ENCODE results near the gene LNX1.

LNX1 gene

GRCh38 chr4:53571936-53572599 is 19.2 kb downstream of the LNX1 start:
- no peak for DNase-seq

GRCh38 chr4:53563824-53564223 is 27.5 kb downstream of the LNX1 start:
- DNase-seq: no peak

GRCh38 chr4:53562409-53562808 is 28.9 kb downstream of the LNX1 start:
- DNase-seq: no peak

- DNase-seq: no peak
These were observed 32.2 kb downstream of the LNX1 start for GRCh38 chr4:53559021-53559620.

GRCh38 chr4:53558065-53558801 is 33.1 kb downstream of the LNX1 start:
- DNase-seq: no peak

- no peak for DNase-seq
These were observed 33.6 kb downstream of the LNX1 start for GRCh38 chr4:53557669-53558064.

- DNase-seq: no peak
These were observed 34.6 kb downstream of the LNX1 start for GRCh38 chr4:53556651-53557050.

GRCh38 chr4:53553486-53554210 is 37.6 kb downstream of the LNX1 start:
- no peak for DNase-seq

- no peak for DNase-seq
These were observed 38.6 kb downstream of the LNX1 start for GRCh38 chr4:53552711-53553110.

GRCh38 chr4:53551958-53552357 is 39.3 kb downstream of the LNX1 start:
- DNase-seq: no peak

- no peak for DNase-seq
These were observed 39.9 kb downstream of the LNX1 start for GRCh38 chr4:53551281-53551864.

- DNase-seq: no peak
These were observed 42.6 kb downstream of the LNX1 start for GRCh38 chr4:53548662-53549061.

- no peak for DNase-seq
These were observed 43.3 kb downstream of the LNX1 start for GRCh38 chr4:53547983-53548382.

GRCh38 chr4:53545942-53546581 is 45.2 kb downstream of the LNX1 start:
- DNase-seq: no peak

- no peak for DNase-seq
These were observed 46.0 kb downstream of the LNX1 start for GRCh38 chr4:53545273-53545672.

- no peak for DNase-seq
These were observed 47.7 kb downstream of the LNX1 start for GRCh38 chr4:53543561-53543960.

GRCh38 chr4:53541577-53542206 is 49.6 kb downstream of the LNX1 start:
- DNase-seq: no peak

GRCh38 chr4:53538756-53539155 is 52.5 kb downstream of the LNX1 start:
- no peak for DNase-seq

- DNase-seq: no peak
These were observed 53.7 kb downstream of the LNX1 start for GRCh38 chr4:53537606-53538005.

- DNase-seq: no peak
These were observed 55.0 kb downstream of the LNX1 start for GRCh38 chr4:53536328-53536727.

GRCh38 chr4:53535567-53535966 is 55.7 kb downstream of the LNX1 start:
- DNase-seq: no peak

- no peak for DNase-seq
These were observed 56.6 kb downstream of the LNX1 start for GRCh38 chr4:53534684-53535083.
